ENCODE results near the gene ANKRD17.

DNA sequence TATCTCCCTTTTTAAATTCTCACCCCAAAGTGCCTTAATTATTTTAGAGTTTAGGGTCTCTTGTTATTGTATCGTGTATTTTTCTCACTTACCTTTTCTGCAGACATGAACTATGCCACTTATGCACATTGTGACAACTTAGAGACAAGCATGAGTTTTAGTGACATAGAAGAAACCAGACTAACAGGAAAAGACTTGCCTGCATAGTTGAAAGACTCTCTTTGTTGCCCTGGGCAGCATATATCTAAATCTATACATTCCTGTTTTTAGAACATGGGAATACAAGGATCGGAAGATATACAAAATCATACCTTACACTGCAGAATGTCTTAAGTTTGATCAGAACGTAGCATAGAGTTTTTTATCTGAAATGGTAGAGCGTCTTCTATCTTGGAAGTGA lies 45.1 kb upstream of the ANKRD17 start:
- TF ChIP-seq, protein P1, sequence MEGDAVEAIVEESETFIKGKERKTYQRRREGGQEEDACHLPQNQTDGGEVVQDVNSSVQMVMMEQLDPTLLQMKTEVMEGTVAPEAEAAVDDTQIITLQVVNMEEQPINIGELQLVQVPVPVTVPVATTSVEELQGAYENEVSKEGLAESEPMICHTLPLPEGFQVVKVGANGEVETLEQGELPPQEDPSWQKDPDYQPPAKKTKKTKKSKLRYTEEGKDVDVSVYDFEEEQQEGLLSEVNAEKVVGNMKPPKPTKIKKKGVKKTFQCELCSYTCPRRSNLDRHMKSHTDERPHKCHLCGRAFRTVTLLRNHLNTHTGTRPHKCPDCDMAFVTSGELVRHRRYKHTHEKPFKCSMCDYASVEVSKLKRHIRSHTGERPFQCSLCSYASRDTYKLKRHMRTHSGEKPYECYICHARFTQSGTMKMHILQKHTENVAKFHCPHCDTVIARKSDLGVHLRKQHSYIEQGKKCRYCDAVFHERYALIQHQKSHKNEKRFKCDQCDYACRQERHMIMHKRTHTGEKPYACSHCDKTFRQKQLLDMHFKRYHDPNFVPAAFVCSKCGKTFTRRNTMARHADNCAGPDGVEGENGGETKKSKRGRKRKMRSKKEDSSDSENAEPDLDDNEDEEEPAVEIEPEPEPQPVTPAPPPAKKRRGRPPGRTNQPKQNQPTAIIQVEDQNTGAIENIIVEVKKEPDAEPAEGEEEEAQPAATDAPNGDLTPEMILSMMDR (conservative IDR thresholded peaks at IDR 0.05; ENCODE audit: low read length), result no peak
- TF ChIP-seq EZH2phosphoT487 (IDR thresholded peaks at IDR 0.05; ENCODE audit: borderline replicate concordance), result no peak
